B cell (primary cell): ENCODE results near the gene VPS37C. TPM values are rescaled to one million over a fixed set of nuclear protein-coding genes. Genes with fewer than 3 reads are reported as not detected.

Experiments used
- ATAC-seq: fragments of 200-7000 bp; cut with Tn5 transposase; one replicate; pipeline ENCODE4 v1.10.0; 2021; ENCODE audit warnings: low read depth, mild to moderate bottlenecking, moderate number of reproducible peaks, moderate library complexity
- CTCF ChIA-PET: fragments of 350-600 bp; sonication (Branson Sonifier 250); formaldehyde crosslinking; loops from one replicate; lab custom pipeline; 2021; ENCODE audit warnings: antibody characterized with exemption, inconsistent platforms; lab: Charles Lee
- POLR2A ChIA-PET: fragments of 350-600 bp; sonication (Branson Sonifier 250); formaldehyde crosslinking; loops from one replicate; lab custom pipeline; 2021; ENCODE audit warnings: antibody characterized with exemption; lab: Charles Lee
- DNase-seq: peaks from one replicate; pipeline ENCODE4 v3.0.0; 2013
- H2AFZ ChIP-seq: 2 replicates; pipeline ENCODE4 v1.6.1; 2012; ENCODE audit warnings: mild to moderate bottlenecking, low read depth, low read length; ENCODE audit not compliant: insufficient read depth, poor library complexity, severe bottlenecking
- H3K27ac ChIP-seq, 2 donors: 1 replicate in 1 of 2; 2 replicates in 1 of 2; pipeline ENCODE4 v1.5.1; 2012 to 2013; ENCODE audit warnings: low read length in 2 of 2, mild to moderate bottlenecking in 2 of 2, moderate library complexity in 1 of 2
- H3K27me3 ChIP-seq, 4 experiments: fragments of 200-600 bp in 1 of 4; sonication (generic) in 1 of 4; replicated peaks in 1 of 4; 1 replicate in 2 of 4; 2 replicates in 2 of 4; pipeline versions ENCODE4 v1.6.1 to v1.7.0; 2013 to 2016; ENCODE audit warnings: low read length in 3 of 4, mild to moderate bottlenecking in 2 of 4, mixed read lengths in 1 of 4, moderate library complexity in 1 of 4; ENCODE audit not compliant: insufficient read depth in 4 of 4, control insufficient read depth in 3 of 4; ENCODE audit errors: control extremely low read depth in 1 of 4
- H3K36me3 ChIP-seq, 2 experiments: replicated peaks in 1 of 2; 1 replicate in 1 of 2; 2 replicates in 1 of 2; pipeline versions ENCODE4 v1.6.1 to v1.7.1; 2013; ENCODE audit warnings: low read length in 1 of 2; ENCODE audit not compliant: insufficient read depth in 2 of 2, control insufficient read depth in 1 of 2; ENCODE audit errors: control extremely low read depth in 1 of 2, extremely low read depth in 1 of 2
- H3K4me1 ChIP-seq, 2 donors: fragments of 200-600 bp in 1 of 2; sonication (generic) in 1 of 2; 1 replicate in 1 of 2; 2 replicates in 1 of 2; pipeline versions ENCODE4 v1.5.1 to v1.6.1; 2013 to 2017; ENCODE audit warnings: low read length in 2 of 2; ENCODE audit not compliant: control insufficient read depth in 2 of 2, insufficient read depth in 2 of 2
- H3K4me2 ChIP-seq: replicated peaks from 2 replicates; pipeline ENCODE3; 2012; ENCODE audit warnings: mild to moderate bottlenecking, low read depth, low read length; ENCODE audit not compliant: poor library complexity, severe bottlenecking
- H3K4me3 ChIP-seq, 5 experiments: fragments of 200-600 bp in 1 of 5; sonication (generic) in 1 of 5; 1 replicate in 3 of 5; 2 replicates in 2 of 5; pipeline versions ENCODE4 v1.5.1 to v1.7.0; 2011 to 2016; ENCODE audit warnings: low read length in 4 of 5, mild to moderate bottlenecking in 4 of 5, low read depth in 2 of 5, control low read depth in 1 of 5, moderate library complexity in 1 of 5; ENCODE audit not compliant: insufficient read depth in 1 of 5; ENCODE audit errors: control extremely low read depth in 1 of 5, extremely low read depth in 1 of 5
- H3K79me2 ChIP-seq: fragments of 200-600 bp; sonication (generic); one replicate; pipeline ENCODE4 v1.6.0; 2016; ENCODE audit warnings: low read length; ENCODE audit not compliant: control insufficient read depth, insufficient read depth
- H3K9ac ChIP-seq: fragments of 200-600 bp; sonication (generic); 2 replicates; pipeline ENCODE4 v1.6.1; 2017; ENCODE audit warnings: mild to moderate bottlenecking, low read length, moderate library complexity
- H3K9me3 ChIP-seq, 3 donors: one replicate each; pipeline versions ENCODE4 v1.6.1 to v1.7.1; 2013; ENCODE audit warnings: low read length in 2 of 3; ENCODE audit not compliant: control insufficient read depth in 2 of 3, insufficient read depth in 1 of 3; ENCODE audit errors: control extremely low read depth in 1 of 3
- H4K20me1 ChIP-seq: 2 replicates; pipeline ENCODE4 v1.6.0; 2012; ENCODE audit warnings: mild to moderate bottlenecking, low read length; ENCODE audit not compliant: insufficient read depth, control insufficient read depth, poor library complexity, severe bottlenecking
- H3K27ac Mint-ChIP-seq: one replicate; pipeline ENCODE4 v1.8.0; 2021; ENCODE audit warnings: mixed read lengths
- H3K27me3 Mint-ChIP-seq: one replicate; pipeline ENCODE4 v1.8.0; 2021; ENCODE audit warnings: mixed read lengths
- H3K4me1 Mint-ChIP-seq: one replicate; pipeline ENCODE4 v1.8.0; 2021; ENCODE audit warnings: mixed read lengths
- H3K4me3 Mint-ChIP-seq: one replicate; pipeline ENCODE4 v1.8.0; 2021; ENCODE audit warnings: mixed read lengths
- H3K9me3 Mint-ChIP-seq: one replicate; pipeline ENCODE4 v1.8.0; 2022; ENCODE audit warnings: mixed read lengths; ENCODE audit not compliant: insufficient read depth
- CTCF ChIP-seq: fragments of 200-600 bp; IDR thresholded peaks from one replicate; pipeline ENCODE4 v1.8.0; 2022; ENCODE audit warnings: antibody characterized with exemption, mild to moderate bottlenecking
- EZH2 ChIP-seq: IDR thresholded peaks from 2 replicates; pipeline ENCODE4 v1.6.1; 2012; ENCODE audit warnings: borderline replicate concordance, low read depth, mild to moderate bottlenecking, moderate library complexity, low read length; ENCODE audit not compliant: insufficient read depth, poor library complexity, severe bottlenecking
- WGBS: methylation state at CpG from one replicate; pipeline ENCODE4 v1.1.5; 2013; ENCODE audit warnings: missing lambda C conversion rate; ENCODE audit not compliant: insufficient coverage; 5-methylcytosine and 5-hydroxymethylcytosine counted together
- intact Hi-C: fragments of 100-400 bp; cut with micrococcal nuclease; formaldehyde crosslinking; loops from one replicate; pipeline ENCODE4 v1.10.0; 2022
- polyA plus RNA-seq: library from polyadenylated mRNA; depleted of rRNA; stranded (reverse); fragments of >200 nt; gene quantifications from 2 replicates; pipeline ENCODE4 v1.2.3, GENCODE V29; 2012
- total RNA-seq, 2 donors: library from RNA; stranded (reverse); fragments of 120-200 nt in 1 of 2; gene quantifications; 1 replicate in 1 of 2; 2 replicates in 1 of 2; pipeline versions ENCODE4 v1.2.3 to v1.2.4, GENCODE V29; 2013 to 2022

The VPS37C gene
- total and polyA plus RNA-seq, 2 donors (not counting 1 experiment from before 2014, with no cell fraction given), result 6.4 to 20.1 TPM

DNA sequence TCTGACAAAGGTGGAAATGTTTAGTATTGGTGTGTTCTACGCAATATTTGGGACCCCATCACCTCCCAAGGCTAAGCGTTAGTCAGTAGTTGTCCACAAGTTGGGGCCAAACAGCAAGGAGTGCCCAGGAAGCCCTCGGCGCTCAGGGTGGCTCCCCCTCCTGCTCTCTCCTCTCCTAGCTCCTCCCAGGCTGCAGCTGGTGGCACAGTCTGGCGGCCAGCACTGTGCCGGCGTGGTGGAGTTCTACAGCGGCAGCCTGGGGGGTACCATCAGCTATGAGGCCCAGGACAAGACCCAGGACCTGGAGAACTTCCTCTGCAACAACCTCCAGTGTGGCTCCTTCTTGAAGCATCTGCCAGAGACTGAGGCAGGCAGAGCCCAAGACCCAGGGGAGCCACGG lies 42.2 kb downstream of the VPS37C start:
- Histone ChIP-seq H3K79me2 (no peaks in the 10 kb centered on the region), H3K36me3 (no peaks in the 10 kb centered on the region), H3K4me3 (no peak overlapping the region), H3K4me2 (no peak overlapping the region), H3K27me3 (no peaks in the 10 kb centered on the region), H4K20me1 (no peaks in the 10 kb centered on the region), H3K9ac (no peak overlapping the region), H3K4me1 (peaks cover 7 to 15% of the 10 kb centered on the region in 2 donors), H3K9me3 (no peaks in the 10 kb centered on the region), H2AFZ (no peak overlapping the region), H3K27ac (no peak overlapping the region)
- Mint-ChIP-seq H3K4me1 (peaks cover 17% of the 10 kb centered on the region), H3K27me3 (no peaks in the 10 kb centered on the region), H3K4me3 (no peak overlapping the region), H3K9me3 (no peaks in the 10 kb centered on the region), H3K27ac (no peak overlapping the region)
- no peak for ATAC-seq
- DNase-seq, result no peak
- POLR2A ChIA-PET, result no interaction called here
- intact Hi-C loops, result no loop called here
- WGBS, result 92% methylated on average over 9 of the region's 9 CpGs
- no peak for TF ChIP-seq CTCF
- no peak for TF ChIP-seq EZH2
- CTCF ChIA-PET, result interaction anchor here (1.4 kb wide), 1 partner anchor 149 kb away, joined by 6 read pairs; no protein-coding TSS in a partner anchor

GRCh38 chr11:61118406-61118805 lies 42.8 kb downstream of the VPS37C start:
- Histone ChIP-seq H2AFZ (no peak overlapping the region), H3K4me1 (peaks cover 7 to 15% of the 10 kb centered on the region in 2 donors)

More at GRCh38 chr11:61118406-61118805, 42.8 kb downstream of the VPS37C start:
- POLR2A ChIA-PET, result no interaction called here
- peaks cover 17% of the 10 kb centered on the region for H3K4me1 Mint-ChIP-seq
- ATAC-seq, result no peak
- H3K4me3 ChIP-seq, result no peak overlapping the region
- H3K27ac Mint-ChIP-seq, result no peak overlapping the region
- no peak overlapping the region for H3K27ac ChIP-seq
- CTCF ChIA-PET, result interaction anchor here (1.4 to 1.8 kb wide), 2 partner anchors 149 to 203 kb away, joined by 4 to 6 read pairs; no protein-coding TSS in a partner anchor
- H3K27me3 Mint-ChIP-seq, result no peaks in the 10 kb centered on the region
- 86% methylated on average over 1 of the region's 9 CpGs for WGBS
- H3K36me3 ChIP-seq, result no peaks in the 10 kb centered on the region
- H4K20me1 ChIP-seq, result no peaks in the 10 kb centered on the region
- no peaks in the 10 kb centered on the region for H3K9me3 ChIP-seq
- H3K4me3 Mint-ChIP-seq, result no peak overlapping the region
- no peak for DNase-seq
- H3K79me2 ChIP-seq, result no peaks in the 10 kb centered on the region
- TF ChIP-seq CTCF (no peak), EZH2 (no peak)
- H3K4me2 ChIP-seq, result no peak overlapping the region
- no peaks in the 10 kb centered on the region for H3K27me3 ChIP-seq
- intact Hi-C loops, result no loop called here
- no peak overlapping the region for H3K9ac ChIP-seq
- H3K9me3 Mint-ChIP-seq, result no peaks in the 10 kb centered on the region
